GM21390 (cell line): ENCODE measurements around the gene MPRIP.
"Not testable (repeated sequence)": the region's sequence is repeated elsewhere in the genome, so short reads cannot be mapped to it uniquely, and the experiment has no call there.

ENCODE experiments used
- ATAC-seq: cut with Tn5 transposase; IDR thresholded peaks from one replicate; pipeline ENCODE4 v1.9.1; 2021; ENCODE audit not compliant: unreplicated experiment

Gene MPRIP, protein sequence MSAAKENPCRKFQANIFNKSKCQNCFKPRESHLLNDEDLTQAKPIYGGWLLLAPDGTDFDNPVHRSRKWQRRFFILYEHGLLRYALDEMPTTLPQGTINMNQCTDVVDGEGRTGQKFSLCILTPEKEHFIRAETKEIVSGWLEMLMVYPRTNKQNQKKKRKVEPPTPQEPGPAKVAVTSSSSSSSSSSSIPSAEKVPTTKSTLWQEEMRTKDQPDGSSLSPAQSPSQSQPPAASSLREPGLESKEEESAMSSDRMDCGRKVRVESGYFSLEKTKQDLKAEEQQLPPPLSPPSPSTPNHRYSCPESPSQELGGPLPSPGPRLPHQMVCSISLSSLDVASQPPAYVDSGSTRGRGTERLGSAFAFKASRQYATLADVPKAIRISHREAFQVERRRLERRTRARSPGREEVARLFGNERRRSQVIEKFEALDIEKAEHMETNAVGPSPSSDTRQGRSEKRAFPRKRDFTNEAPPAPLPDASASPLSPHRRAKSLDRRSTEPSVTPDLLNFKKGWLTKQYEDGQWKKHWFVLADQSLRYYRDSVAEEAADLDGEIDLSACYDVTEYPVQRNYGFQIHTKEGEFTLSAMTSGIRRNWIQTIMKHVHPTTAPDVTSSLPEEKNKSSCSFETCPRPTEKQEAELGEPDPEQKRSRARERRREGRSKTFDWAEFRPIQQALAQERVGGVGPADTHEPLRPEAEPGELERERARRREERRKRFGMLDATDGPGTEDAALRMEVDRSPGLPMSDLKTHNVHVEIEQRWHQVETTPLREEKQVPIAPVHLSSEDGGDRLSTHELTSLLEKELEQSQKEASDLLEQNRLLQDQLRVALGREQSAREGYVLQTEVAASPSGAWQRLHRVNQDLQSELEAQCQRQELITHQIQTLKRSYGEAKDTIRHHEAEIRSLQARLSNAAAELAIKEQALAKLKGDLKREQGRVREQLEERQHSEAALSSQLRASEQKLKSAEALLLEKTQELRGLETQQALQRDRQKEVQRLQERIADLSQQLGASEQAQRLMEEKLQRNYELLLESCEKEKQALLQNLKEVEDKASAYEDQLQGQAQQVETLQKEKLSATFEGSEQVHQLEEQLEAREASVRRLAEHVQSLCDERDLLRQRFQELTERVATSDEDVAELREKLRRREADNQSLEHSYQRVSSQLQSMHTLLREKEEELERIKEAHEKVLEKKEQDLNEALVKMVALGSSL (N-terminal part only)

DNA sequence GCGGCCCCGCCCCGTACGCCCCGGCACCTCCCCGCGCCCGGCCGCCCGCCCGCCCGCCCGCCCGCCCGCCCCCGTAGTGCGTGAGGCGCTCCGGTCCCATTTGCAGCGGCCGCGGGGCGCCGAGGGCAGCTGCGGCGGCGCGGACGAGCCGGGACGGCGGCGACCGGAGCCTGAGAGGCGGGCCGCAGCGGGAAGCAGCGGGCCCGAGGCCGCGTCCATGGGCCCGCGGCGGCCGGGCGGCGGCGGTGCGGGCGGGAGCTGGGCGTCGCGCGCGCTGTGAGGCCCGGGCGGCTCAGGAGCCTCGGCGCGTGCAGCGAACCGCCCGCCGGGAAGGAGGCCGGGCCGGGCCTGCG lies at the start of gene MPRIP:
MPRIP (plus strand) TSS at position 74 of the 353 bp plus-strand sequence. CDS start 392 bp downstream, outside the sequence.
- no peak for ATAC-seq

DNA sequence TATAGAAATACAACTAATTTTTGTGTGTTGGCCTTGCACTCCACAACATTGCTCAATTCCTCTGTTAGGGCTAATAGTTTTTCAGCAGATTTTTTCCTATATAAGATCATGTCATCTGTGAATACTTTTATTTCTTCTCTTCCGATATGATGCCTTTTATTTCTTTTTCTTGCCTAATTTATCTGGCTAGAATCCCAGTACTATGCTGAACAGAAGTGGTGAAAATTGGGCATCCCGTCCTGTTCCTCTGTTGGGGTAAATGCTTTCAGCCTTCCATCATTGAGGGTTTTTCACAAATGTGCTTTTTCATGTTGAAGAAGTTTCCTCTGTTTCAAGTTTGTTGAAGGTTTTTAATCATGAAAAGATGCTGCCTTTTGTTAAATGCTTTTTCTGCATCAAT lies 47.6 kb upstream of the MPRIP start:
- no peak for ATAC-seq

DNA sequence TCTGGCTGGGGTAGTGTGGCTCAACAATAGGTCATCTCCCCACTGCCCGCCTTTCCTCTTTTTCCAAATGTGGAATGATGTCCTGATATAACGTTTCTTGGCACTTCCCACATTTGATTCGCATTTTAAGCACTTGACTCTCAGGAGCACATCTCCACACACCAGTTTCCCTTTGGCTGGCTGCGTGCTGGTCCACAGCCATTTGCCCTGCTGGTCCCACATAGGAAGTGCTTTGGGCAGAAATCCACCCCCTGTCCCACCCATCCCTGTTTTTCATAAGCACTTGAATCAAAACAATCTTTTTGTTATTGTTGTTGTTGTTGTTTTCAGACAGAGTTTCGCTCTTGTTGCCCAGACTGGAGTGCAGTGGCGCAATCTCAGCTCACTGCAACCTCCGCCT lies 46.3 kb upstream of the MPRIP start:
- ATAC-seq = no peak

DNA sequence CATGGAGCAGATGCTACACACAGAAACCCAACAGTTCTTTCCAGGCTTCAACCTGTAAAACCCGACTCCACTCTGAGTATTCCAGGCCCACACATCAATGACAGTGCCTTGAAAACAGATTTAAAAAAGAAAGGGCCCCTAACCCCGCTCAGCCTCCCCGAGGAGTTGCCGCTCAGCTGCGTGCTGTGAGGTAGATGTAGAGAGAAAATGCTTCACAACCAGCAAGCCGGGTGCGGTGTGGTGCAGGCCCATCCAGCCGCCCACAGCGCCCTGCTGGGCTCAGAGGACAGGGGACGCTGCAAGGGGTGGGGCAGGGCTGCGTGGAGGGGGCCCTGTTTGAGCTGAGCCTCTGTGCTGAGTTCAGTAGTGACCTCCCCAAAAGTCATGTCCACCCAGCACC lies 45.5 kb upstream of the MPRIP start:
- ATAC-seq = not testable (repeated sequence)

DNA sequence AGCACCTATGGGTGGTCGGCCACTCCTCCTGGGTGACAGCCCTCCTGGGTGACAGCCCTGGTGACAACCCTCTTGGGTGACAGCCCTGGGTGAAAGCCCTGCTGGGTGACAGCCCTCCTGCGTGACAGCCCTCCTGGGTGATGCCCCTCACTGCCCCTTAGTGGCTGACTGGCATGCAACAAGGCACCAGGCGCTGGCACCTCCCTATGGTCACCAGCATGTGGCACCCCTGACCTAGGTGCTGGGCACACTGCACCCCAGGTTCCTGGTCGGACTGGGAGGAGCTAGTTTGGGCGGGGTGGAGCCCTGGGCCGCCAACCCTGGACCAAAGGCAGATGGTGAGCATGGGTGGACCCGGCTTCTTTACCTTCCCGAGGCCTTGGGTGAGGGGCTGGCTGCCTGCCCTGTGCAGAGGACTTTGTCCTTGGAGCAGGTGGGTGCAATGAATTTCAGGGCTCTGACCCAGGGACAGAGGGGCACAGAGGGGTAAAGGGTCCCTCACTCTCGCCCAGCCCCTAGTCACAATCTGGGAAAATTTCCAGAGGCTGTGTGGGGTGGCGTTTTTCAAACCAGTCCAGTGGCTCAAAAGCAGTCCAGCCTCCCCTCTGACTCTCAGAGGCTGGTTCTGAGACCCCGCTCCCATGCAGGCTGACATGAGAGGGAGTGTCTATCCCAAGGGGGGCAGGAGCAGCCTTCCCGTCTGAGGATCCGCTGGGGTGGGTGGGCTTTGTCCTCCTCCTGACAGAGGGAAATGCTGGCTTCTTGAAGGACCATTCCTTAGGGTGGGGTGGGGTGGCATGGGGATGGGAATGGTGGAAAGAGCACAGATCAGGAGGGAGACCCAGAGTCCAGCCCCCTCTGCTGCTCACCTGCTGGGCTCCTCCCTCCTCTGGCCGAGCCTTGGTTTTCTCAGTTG lies 44.5 kb upstream of the MPRIP start:
- no peak for ATAC-seq

DNA sequence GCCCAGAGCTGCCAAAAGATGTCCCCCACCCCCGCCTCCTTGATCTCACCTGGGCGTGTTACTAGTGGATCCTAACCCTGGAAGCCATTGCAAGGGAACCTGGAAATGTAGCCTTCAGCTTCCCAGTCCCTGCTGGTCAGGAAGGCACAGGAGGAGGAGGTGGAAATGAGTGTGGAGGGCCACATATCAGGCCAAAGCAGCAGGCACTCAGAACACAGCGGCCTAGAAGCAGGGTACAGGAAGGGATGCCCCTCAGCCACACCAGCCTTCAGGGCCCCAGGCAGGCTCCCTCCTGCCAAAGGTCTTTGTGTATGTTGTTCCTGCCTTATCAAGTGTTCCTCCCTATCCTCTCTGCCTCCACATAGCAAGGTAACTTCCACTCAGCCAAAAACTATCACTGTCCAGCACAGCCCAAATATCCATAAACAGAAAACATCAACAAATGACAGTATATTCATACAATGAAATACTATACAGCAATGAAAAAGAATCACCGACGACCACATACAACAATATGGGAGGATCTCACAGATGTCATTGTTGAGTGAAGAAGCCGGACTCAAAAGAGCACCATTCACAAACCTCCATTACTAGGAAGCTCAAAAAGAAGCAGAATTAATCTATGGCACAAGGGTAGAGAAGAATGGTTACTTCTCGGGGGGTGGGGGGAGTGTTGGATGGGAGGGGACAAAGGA lies 42.2 kb upstream of the MPRIP start:
- no peak for ATAC-seq

DNA sequence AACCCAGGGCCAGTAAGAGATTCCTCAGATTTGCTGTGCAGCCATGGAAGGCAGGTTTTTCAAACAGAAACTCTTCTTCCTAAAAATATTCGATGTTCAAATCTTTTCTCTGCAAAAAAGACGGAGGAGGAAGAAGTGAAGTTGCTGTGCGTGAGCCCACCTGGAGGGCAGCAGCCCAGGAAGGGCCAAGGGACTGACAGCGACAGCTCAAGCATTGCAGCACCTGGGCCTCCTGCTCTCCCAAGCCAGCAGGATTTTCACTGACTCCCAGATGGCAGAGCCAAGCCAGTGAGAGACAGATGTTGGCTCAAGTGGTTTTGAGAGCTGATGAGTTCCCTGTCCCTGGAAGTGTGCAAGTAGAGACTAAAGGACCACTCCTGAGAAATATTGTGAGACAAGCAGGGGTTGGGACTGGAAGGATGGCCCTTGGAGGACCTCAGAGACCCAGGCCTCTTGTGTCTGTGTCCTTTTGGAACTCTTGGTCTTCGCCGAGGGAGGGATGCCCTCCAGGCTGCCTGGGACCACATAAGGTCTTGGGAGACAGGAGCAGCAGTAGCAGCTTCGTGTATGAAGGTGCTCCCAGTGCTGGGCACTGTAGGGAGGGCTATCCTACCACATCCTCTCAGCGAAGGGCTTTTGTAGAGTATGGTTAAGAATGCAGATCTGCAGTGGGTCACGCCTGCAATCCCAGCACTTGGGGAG lies 41.0 kb upstream of the MPRIP start:
- no peak for ATAC-seq

DNA sequence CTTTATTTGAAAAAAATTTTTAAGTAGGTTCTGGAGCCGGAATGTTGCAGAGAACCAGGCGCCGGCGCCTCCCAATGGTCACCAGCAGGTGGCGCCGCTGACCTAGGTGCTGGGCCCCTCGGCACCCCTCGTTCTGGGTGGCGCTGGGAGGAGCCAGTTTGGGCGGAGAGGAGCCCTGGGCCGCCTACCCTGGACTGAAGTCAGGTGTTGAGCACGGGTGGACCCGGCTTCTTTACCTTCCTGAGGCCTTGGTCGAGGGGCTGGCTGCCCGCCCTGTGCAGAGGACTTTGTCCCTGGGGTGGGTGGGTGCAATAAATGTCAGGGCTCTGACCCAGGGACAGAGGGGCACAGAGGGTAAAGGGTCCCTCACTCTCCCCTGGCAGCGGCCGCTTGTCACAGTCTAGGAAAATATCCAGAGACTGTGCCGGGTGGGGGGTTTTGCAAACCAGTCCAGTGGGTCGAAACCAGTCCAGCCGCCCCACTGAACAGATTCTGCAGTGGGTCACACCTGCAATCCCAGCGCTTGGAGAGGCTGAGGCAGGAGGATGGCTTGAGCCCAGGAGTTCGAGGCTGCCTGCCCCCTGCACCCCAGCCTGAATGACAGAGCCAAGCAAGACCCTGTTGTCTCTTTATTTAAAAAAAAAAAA lies 40.3 kb upstream of the MPRIP start:
- peak; percentile 77 for ATAC-seq

DNA sequence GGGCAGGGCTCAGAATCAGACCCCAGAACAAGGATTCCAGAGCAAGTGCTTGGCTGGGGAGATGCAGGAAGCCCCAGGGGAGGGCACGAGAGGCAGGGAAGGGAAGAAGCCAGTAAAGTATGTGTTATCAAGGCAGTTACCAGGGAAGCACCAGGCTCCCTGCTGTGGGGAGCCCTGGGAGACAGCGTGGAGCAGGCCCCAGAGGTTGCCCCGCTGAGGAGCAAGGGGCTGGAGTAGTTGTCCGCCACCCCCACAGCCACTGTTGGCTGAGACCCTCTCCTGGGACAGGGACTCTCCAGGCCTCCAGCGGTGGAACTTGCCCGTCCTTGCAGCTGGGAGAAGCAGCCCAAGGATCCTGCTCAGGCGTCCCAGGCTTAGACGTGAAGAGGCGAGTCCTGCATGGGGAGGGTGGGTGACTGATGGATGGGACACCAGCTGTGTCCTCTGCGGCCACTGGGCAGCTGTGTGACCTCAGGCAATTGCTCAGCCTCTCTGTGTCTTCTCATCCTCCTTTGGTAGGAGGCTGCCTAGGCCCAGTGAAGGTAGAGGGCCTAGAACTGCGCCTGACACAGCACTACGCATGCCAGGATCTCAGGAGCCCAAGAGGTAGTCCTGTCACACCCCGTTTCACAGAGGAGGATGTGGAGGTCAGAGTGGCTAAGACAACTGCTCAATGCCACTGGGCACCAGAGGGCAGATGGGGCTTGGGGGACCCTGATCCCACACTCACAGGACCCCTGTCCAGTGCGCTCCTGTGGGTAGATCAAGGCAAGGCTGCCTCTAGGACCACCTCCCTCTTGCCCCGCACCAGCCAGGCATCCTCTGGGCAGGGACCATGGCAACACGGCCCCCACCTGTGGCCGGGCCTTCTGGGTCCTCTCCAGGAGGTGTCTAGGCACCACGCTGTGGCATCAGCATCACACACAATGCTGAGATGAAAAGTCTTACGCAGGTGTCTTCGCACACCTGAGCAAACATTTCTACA lies 39.2 kb upstream of the MPRIP start:
- not testable (repeated sequence) for ATAC-seq

DNA sequence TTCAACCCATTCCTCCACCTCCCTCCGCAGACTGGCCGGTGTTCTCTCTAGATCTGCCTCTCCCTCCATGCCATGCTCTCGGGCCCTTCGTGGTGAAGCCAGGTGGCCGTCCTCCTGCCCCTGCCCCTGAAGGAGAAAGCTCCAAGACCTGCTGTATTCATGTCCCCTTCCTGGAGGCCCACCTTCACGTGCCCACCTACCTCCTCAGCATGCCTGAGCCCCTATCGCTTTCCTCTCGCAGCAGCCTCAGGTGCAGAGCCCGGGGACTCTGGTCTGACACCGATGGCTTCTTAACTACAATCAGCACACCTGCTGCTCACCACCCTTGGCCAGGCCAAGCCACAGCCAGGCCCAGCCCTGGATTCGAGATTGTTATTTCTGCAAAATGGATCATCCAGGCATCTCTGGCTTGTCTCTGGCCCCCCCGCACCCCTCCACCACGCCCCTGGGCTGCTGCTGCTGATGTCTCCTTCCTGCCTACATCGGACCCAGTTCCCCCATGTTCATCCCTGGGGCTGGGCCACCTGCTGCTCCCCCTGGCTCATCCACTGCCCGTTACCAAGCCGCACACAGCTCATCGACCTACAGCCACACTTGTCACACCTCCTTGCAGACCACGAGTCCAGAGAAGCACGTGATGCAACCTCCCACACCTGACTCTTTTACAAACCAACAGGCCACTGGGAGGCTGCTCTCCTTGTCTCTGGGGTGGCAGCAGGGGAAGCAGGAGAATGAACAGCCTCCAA lies 37.8 kb upstream of the MPRIP start:
- ATAC-seq = no peak

DNA sequence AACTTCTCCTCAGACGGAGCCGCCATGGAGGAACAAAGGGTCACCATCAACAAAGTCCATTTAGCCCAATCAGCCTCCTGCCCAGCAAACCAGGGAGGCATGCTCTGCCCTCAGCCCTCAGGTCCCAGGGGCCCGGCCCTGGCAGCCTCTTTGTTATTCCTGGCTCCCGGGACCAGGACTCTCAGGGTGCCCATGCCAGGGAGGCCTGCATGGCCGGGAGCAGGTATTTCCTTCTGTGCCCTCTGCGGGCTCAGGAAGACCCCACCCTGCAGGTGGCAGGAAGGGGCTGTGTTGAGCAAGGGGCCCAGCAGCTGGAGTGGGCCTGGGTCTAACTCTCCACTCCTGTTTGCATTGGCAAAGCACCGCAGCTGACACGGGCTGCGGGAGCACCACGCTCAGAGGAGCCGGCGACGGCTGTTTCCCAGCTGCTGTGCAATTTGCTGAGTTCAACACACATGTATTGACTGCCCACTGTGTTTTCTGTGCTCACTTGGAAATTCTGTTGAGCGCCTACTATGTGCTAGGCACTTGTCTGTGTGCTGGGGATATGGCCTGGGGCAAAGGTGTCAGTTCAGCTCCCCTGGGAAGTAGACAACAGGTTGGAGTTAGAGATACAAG lies 37.2 kb upstream of the MPRIP start:
- ATAC-seq = not testable (repeated sequence)

DNA sequence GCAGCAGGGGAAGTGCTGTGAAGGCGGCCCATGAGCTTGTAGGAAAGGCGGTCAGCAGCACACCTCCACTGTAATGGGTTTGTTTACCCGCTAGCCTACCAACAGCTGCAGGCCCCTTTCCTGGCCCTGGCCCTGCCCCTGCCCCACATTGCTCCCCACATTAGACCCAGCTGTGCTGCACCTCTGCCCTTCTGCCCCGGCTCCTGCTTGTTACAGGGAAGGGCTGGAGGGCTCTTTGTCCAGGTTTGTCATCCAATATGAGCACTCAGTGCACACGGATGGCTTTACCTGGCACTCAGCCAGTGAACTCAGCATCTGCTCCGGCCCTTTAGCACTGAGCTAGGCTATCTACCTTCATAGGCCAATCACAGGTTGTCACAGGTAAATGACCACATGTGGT lies 34.4 kb upstream of the MPRIP start:
- not testable (repeated sequence) for ATAC-seq

DNA sequence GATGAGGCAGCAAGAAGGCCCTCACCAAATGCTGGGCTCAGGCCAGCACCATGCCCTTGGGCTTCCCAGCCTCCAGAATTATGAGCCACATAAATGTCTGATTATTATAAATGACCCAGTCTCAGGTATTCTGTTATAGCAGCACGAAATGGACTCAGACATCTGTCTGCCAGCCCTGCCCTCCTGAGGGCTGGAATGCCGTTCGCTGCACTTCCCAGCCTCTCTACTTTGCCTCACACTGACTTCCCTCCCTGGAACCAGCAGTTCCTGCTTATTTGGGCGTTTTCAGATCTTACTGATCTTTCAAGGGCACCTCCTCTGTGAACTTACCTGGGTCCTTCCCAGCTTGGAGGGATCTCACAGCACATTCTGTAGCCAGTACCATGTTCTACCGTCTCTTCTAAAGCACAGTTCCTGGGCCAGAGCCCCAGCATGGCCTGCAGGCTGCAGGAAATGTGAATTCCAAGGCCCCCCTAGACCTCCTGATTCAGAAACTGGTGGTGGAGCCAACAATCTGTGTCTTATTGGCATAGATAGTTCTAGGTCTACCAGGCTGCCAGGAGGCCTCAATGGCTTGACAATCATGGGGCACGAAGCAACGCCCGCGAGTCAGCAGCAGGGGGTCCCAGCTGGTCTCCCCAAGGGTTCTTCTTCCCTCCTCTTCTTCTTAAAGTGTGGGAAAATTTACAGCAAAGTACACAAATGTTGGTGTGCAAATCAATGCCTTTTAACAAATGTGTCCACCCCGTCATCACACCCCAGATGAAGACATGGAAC lies 33.4 kb upstream of the MPRIP start:
- not testable (repeated sequence) for ATAC-seq

DNA sequence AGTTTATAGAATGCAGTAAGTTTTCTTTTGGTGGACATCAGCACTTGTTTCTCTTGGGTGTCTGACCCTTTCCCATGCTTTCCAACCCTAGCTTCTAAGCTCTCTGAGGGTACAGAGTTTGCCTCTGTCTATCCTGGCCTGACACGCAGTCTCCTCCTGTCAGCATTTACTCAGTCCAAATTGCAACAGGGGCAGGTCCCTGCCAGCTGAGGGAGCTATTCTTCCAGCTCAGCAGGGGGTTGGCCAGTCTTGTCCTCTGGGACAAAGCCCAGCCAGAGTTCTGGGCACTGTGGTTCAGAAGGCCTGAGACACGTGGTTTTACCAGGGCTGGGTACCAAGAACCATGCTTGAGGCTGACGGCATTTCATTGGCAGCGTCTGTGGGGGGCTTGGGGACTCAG lies 32.3 kb upstream of the MPRIP start:
- not testable (repeated sequence) for ATAC-seq

DNA sequence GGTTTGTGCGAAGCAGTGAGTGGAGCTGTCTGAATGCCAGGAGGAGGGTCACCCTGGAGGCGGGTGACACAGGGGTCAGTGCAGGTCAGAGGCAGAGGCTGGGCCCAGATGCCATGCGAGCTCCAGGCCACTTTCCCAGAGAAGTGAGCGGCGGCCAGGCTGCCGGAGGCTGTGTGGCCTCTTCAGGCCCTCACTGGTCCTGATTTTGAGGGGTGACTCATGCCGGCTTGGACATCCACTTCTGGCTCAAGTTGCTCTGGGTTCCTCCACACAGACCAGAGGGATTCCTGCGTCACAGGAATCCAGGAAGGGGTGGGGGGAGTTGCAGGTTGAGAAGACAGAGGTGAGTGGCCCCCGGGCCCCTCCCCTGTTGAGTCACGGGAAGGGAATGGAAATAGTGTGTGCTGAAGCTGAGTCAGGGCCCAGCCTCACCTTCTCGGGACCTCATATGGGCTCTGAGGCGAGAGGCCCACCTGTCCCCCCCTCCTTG lies 31.7 kb upstream of the MPRIP start:
- not testable (repeated sequence) for ATAC-seq
